NCI-H526 (cell line): ENCODE results near the gene GRIK1.

ENCODE experiments used
- DNase-seq, 2 experiments: peaks; one replicate each; lab custom pipeline; 2025; lab: John Stamatoyannopoulos, UW

Gene GRIK1

DNA sequence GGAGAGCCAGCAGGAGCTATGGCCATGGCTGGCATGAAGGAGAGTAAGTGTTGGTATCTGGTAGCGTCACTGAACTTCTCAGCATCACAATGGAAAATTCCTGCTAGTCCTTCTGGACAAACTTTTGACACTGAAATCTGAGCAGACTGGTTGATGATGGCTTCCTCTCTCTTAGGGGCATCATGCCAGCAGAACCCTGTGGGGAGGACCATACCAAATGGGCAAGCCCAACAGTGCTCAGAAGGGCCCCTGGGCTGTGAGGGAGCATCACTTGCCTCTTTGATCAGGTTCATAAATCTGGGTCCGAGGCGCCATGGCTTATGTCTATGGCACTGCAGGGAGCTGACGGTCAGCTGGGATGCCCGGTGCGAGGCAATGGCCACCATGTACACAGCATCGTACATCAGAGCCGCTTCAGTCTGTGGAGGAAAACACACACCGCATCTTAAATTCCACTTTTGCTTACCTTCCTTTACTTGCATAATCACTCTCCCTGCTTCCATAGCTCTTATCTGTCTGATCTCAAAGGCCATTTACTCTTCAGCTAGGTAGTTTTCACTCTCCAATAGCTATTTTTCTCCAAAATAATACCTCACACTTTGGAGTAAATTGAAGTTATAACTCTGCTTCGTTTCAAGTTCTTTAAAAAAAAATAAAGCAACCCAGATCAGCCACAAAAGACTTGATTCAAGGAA is 297.1 kb downstream of the GRIK1 start:
- DNase-seq: no peak

- DNase-seq: no peak
These were observed 297.9 kb downstream of the GRIK1 start for GRCh38 chr21:29641635-29642550.

GRCh38 chr21:29641001-29641634 is 298.7 kb downstream of the GRIK1 start:
- no peak for DNase-seq

DNA sequence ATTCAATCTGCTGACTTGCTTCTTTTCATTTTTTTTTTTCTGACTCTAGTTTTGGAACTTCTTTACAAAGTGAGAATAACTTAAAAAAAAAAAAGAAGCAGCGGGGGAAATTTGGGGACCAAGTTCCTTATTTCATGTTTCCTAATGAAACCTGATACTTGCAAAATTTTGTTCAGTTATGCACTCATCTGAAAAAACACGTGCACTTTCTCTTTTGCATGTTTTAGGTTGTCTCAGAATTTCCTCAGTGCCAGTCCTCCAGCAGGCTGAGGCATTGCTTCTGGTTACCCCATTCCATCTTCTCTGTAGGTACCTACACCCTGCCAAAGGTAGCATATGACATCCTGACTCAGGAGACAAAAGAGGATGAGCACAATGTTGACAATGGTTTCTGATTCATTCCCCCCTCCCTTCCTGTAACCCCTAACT is 299.7 kb downstream of the GRIK1 start:
- no peak for DNase-seq

DNA sequence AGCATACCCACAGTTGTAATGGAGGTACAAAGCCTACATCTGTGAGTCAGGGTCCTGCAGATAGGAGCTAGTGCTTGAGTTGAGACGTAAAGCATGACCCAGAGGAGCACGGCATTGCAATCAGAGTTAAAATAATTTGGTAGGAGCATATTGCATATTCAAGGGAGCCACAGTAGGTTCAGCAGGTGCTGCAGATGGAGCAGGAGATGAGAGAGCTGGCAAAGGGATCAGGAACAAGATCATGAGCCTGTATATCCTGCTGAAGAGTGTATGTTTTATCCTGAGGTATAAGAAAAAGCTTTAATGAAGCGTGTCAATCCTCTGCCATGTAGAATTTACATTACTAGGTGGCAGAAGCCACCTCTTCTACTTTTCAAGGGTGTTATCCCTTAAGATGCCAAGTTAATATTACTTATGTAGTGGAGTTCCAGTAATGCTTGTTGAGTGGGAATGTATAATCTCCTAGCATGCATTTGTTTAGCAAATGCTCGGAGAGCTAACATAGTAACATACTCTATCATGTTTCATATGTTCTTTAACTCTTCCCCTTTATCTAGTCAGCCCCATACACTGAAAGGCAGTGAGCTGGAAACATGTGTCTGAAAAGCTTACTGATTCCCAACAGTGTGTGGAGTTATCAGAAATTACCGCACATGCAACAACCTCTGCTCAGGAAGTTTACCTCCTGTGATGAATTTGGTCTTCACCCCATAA is 300.3 kb downstream of the GRIK1 start:
- DNase-seq: peak; percentile 39 to 50

- no peak for DNase-seq
These were observed 301.0 kb downstream of the GRIK1 start for GRCh38 chr21:29638761-29639327.

DNA sequence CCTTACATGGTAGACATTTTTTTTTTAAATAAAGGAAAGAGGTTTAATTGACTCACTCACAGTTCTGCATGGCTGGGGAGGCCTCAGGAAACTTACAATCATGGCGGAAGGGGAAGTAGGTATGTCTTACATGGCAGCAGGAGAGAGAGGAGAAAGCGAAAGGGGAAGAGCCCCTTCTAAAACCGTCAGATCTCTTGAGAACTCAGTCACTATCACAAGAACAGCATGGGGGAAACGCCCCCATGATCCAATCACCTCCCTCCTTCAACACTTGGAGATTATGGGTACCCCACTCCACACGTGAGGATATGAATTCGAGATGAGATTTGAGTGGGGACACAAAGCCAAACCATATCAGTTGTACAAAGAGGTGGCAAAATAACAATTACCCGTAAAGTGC is 301.7 kb downstream of the GRIK1 start:
- no peak for DNase-seq

- DNase-seq: no peak
These were observed 302.2 kb downstream of the GRIK1 start for GRCh38 chr21:29637553-29637952.

DNA sequence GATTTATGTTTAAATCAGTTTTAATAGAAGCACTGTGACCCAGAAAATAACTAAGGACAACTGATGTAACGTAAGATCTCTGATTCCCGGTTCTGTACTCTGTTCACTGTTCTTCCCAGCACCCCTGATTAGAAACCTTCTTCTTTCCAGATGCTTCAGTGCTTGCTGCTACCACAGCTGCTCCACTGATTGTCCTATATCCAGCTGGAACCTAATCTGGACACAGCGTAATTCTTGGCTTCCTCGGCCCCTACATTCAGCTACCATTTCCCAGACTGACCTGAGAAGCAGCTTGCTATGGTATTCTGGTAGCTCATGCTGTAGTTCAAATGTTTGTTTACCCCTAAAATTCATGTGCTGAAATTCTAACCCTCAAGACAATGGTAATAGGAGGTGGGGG is 302.7 kb downstream of the GRIK1 start:
- DNase-seq: no peak

DNA sequence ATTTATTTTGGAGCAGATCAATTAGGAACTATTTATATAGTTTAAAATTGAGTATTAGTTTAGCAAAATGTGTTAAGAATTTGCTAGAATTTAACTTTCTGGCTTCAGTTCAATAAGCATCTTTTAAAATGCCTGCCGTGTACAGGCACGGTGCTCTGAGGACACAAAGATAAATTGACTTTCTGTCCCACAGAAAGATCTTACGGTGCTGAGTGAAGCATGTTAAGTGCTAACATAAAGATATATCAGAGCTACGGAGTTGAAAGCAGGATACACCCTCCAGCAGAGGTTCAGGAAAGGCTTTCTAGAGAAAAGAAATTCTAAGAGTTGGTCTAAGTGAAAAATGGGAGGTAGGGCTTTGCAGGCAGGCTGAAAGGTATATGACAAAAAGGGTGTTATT is 305.4 kb downstream of the GRIK1 start:
- no peak for DNase-seq

- DNase-seq: no peak
These were observed 306.0 kb downstream of the GRIK1 start for GRCh38 chr21:29633756-29634155.

GRCh38 chr21:29630441-29630840 is 309.4 kb downstream of the GRIK1 start:
- no peak for DNase-seq

DNA sequence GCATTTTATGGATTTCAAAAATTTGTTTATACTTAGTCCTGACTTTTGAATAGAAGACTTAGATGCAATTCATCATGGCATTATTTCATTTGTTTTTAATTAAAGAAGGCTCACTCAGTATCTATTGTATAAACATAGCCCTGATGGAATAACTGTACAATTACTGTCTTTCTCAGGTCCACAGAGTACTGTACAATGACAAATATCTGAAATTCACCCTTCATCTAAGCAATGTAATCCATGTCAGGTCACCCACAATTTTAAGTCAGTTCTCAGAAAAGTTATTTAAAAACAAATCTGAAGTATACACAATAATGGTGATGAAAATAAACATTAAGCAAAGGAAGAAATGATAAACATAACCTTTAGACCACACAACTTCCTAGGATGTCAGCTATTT is 311.9 kb downstream of the GRIK1 start:
- DNase-seq: no peak

- DNase-seq: no peak
These were observed 312.9 kb downstream of the GRIK1 start for GRCh38 chr21:29626801-29627470.

- no peak for DNase-seq
These were observed 313.8 kb downstream of the GRIK1 start for GRCh38 chr21:29625990-29626389.

DNA sequence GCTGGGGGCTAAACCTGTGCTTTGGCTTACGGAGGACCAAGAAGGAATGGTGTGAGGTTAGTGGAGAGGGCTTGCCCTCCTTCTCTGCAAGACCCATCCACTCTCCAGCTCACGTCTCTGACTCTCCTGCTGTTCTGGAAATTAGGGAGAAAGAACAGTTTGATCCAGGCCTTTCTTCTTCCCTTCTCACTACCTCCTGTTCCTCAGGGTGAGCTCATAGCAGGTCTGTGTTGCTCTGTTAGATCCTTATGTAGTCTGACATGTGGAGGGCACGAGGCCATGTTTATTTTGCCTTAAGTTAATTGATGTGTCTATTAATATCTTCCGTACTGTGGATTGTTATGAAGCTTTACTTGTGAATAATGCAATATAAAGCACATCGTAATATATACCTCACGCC is 315.0 kb downstream of the GRIK1 start:
- DNase-seq: no peak

DNA sequence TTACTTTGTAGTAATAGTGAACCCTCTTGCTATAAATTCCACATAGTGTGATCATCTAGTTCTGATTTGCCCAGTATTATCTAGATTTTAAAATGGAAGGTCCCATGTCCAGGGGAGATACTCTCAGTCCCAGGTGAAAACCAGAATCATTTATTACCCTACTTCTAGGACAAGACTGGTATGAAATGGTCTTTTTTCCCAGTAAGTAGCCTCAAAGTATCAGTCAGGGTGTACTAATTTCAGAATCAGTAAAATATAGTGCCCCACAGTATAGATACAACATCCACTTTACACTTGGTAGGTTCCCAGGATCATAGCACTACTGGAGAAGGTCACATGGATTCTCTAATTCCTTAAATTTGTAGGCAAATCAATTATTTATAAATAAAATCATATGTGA is 318.3 kb downstream of the GRIK1 start:
- no peak for DNase-seq

DNA sequence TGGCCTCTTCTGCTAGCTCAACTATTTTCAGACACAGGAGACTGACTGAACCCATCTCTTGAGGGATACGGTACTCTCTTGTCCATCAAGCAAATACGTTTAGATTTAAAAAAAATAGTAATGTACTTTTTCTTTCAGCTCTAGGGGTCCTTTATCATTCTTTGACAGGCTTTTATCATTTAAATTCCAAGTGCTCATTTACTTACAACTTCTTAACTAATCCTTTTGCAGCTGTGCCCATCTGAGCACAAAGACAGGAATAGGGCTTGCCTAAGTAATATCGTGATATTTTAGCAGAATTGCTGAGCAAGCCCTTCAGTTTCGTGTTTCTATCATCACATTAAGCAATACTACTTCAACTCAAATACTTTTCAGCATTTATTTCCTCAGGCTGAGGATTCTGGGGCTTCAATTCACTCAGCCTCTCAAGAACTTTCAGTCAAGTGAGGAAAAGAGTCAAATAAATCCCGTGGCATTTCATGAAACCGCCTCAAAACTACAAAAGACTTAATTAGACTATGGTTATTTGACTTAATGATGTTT is 323.5 kb downstream of the GRIK1 start:
- DNase-seq: no peak

GRCh38 chr21:29613877-29614276 is 325.9 kb downstream of the GRIK1 start:
- DNase-seq: no peak

GRCh38 chr21:29613021-29613420 is 326.8 kb downstream of the GRIK1 start:
- no peak for DNase-seq

GRCh38 chr21:29610779-29611360 is 328.9 kb downstream of the GRIK1 start:
- DNase-seq: no peak
